ENCODE measurements around the gene NRIP1. TPM values are rescaled to one million over a fixed set of nuclear protein-coding genes. Genes with fewer than 3 reads are reported as not detected.

Gene NRIP1
- total and polyA plus RNA-seq, 10 of the 15 experiments (the other 5 are each of a cell fraction or from before 2014, with no cell fraction given) = 2.9 to 26.1 (median 9.3) TPM

DNA sequence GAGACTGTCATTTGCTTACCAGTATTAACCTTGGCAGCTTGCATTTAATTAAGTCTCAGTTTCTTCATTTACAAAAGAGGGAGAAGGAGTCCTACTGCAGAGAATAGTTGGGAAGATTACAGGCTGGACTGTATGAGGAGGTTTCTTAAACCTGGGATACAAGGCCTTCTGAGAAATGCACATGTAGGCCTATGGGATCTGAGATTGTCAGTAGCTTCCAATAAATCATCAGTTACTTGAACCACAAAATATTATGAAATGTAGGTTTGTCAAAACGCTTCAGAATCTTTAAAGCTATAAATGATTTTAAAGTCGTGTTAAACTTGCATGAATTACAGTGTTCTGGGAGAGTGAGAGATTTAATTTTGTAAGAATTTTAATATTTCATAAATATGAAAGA lies 69.6 kb downstream of the NRIP1 start:
- POLR2A ChIA-PET = no interaction called here
- Histone ChIP-seq H3K27ac (ENCODE audit: control insufficient read depth, insufficient read depth) (no peak overlapping the region), H2AFZ (ENCODE audit: control insufficient read depth, low read depth, low read length) (no peak overlapping the region), H3K9me3 (replicated peaks; ENCODE audit: control insufficient read depth, insufficient read depth, low read length) (no peaks in the 10 kb centered on the region), H3K4me2 (ENCODE audit: control insufficient read depth, insufficient read depth) (no peak overlapping the region), H3K9ac (ENCODE audit: control insufficient read depth, insufficient read depth, low read length) (no peak overlapping the region), H3K36me3 (ENCODE audit: control insufficient read depth in 2 of 2, insufficient read depth in 2 of 2, low read length in 1 of 2) (peaks cover 0 to 5% of the 10 kb centered on the region in 2 experiments; a peak in 1 of 4 replicates), H3K27me3 (replicated peaks in 1 of 2; ENCODE audit: control insufficient read depth in 2 of 2, insufficient read depth in 2 of 2, low read length in 1 of 2) (no peaks in the 10 kb centered on the region), H4K20me1 (ENCODE audit: control insufficient read depth, insufficient read depth) (no peaks in the 10 kb centered on the region; the same call in 1 of the 2 replicates), H3K4me1 (ENCODE audit: control insufficient read depth, insufficient read depth, low read length) (no peaks in the 10 kb centered on the region), H3K79me2 (ENCODE audit: control insufficient read depth, insufficient read depth, low read length) (no peaks in the 10 kb centered on the region; the same call in 1 of the 2 replicates), H3K4me3 (no peak overlapping the region)
- no peak for FAIRE-seq
- 0% methylated on average over 2 of the region's 2 CpGs for WGBS (ENCODE audit: insufficient coverage, insufficient replicate concordance, low lambda C conversion rate, missing lambda C conversion rate)
- CTCF ChIA-PET = interaction anchor here (1.1 kb wide), 1 partner anchor 14 kb away, joined by 3 read pairs; no protein-coding TSS in a partner anchor
- BruUV-seq (replicated peaks) = no TSS peak
- SMC1A ChIA-PET (ENCODE audit: uncharacterized antibody, unreplicated experiment) = interaction anchor here (0.6 to 1.8 kb wide), 2 partner anchors 12 to 22 kb away, joined by 4 to 5 read pairs; no protein-coding TSS in a partner anchor
- ATAC-seq = no peak
- RAD21 ChIA-PET (ENCODE audit: unreplicated experiment) = no interaction called here
- intact Hi-C loops (cut with micrococcal nuclease; ENCODE audit: unreplicated experiment) = no loop called here
- DNase-seq (ENCODE audit: low read depth, low spot score) = no peak
- in situ Hi-C loops (cut with MboI) = no loop called here
- TF ChIP-seq SUZ12 (IDR thresholded peaks at IDR 0.05; ENCODE audit: unreplicated experiment) (no peak), SMC3 (IDR thresholded peaks at IDR 0.05; ENCODE audit: borderline replicate concordance, low read length) (no peak), HDGF (IDR thresholded peaks at IDR 0.05) (no peak), RUNX3 (IDR thresholded peaks at IDR 0.05; ENCODE audit: low read length) (no peak), ZNF274 (IDR thresholded peaks at IDR 0.05; ENCODE audit: insufficient read depth, insufficient read length) (no peak), NFXL1 (IDR thresholded peaks at IDR 0.05; ENCODE audit: borderline replicate concordance) (no peak), IKZF2 (IDR thresholded peaks at IDR 0.05) (no peak), FOXM1 (IDR thresholded peaks at IDR 0.05; ENCODE audit: low read depth, low read length) (no peak), POLR2AphosphoS5 (IDR thresholded peaks at IDR 0.05; ENCODE audit: low read length) (no peak), RELA (IDR thresholded peaks at IDR 0.05; ENCODE audit: borderline replicate concordance, partially characterized antibody) (no peak)
- TF ChIP-seq, protein P1, sequence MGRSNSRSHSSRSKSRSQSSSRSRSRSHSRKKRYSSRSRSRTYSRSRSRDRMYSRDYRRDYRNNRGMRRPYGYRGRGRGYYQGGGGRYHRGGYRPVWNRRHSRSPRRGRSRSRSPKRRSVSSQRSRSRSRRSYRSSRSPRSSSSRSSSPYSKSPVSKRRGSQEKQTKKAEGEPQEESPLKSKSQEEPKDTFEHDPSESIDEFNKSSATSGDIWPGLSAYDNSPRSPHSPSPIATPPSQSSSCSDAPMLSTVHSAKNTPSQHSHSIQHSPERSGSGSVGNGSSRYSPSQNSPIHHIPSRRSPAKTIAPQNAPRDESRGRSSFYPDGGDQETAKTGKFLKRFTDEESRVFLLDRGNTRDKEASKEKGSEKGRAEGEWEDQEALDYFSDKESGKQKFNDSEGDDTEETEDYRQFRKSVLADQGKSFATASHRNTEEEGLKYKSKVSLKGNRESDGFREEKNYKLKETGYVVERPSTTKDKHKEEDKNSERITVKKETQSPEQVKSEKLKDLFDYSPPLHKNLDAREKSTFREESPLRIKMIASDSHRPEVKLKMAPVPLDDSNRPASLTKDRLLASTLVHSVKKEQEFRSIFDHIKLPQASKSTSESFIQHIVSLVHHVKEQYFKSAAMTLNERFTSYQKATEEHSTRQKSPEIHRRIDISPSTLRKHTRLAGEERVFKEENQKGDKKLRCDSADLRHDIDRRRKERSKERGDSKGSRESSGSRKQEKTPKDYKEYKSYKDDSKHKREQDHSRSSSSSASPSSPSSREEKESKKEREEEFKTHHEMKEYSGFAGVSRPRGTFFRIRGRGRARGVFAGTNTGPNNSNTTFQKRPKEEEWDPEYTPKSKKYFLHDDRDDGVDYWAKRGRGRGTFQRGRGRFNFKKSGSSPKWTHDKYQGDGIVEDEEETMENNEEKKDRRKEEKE (IDR thresholded peaks at IDR 0.05) = no peak
- TF ChIP-seq, protein P2, sequence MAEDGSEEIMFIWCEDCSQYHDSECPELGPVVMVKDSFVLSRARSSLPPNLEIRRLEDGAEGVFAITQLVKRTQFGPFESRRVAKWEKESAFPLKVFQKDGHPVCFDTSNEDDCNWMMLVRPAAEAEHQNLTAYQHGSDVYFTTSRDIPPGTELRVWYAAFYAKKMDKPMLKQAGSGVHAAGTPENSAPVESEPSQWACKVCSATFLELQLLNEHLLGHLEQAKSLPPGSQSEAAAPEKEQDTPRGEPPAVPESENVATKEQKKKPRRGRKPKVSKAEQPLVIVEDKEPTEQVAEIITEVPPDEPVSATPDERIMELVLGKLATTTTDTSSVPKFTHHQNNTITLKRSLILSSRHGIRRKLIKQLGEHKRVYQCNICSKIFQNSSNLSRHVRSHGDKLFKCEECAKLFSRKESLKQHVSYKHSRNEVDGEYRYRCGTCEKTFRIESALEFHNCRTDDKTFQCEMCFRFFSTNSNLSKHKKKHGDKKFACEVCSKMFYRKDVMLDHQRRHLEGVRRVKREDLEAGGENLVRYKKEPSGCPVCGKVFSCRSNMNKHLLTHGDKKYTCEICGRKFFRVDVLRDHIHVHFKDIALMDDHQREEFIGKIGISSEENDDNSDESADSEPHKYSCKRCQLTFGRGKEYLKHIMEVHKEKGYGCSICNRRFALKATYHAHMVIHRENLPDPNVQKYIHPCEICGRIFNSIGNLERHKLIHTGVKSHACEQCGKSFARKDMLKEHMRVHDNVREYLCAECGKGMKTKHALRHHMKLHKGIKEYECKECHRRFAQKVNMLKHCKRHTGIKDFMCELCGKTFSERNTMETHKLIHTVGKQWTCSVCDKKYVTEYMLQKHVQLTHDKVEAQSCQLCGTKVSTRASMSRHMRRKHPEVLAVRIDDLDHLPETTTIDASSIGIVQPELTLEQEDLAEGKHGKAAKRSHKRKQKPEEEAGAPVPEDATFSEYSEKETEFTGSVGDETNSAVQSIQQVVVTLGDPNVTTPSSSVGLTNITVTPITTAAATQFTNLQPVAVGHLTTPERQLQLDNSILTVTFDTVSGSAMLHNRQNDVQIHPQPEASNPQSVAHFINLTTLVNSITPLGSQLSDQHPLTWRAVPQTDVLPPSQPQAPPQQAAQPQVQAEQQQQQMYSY (CRISPR knock-in tag; IDR thresholded peaks at IDR 0.05) = no peak
- TF ChIP-seq, protein P3, sequence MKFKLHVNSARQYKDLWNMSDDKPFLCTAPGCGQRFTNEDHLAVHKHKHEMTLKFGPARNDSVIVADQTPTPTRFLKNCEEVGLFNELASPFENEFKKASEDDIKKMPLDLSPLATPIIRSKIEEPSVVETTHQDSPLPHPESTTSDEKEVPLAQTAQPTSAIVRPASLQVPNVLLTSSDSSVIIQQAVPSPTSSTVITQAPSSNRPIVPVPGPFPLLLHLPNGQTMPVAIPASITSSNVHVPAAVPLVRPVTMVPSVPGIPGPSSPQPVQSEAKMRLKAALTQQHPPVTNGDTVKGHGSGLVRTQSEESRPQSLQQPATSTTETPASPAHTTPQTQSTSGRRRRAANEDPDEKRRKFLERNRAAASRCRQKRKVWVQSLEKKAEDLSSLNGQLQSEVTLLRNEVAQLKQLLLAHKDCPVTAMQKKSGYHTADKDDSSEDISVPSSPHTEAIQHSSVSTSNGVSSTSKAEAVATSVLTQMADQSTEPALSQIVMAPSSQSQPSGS (IDR thresholded peaks at IDR 0.05; ENCODE audit: low read length) = no peak
- TF ChIP-seq, protein P4, sequence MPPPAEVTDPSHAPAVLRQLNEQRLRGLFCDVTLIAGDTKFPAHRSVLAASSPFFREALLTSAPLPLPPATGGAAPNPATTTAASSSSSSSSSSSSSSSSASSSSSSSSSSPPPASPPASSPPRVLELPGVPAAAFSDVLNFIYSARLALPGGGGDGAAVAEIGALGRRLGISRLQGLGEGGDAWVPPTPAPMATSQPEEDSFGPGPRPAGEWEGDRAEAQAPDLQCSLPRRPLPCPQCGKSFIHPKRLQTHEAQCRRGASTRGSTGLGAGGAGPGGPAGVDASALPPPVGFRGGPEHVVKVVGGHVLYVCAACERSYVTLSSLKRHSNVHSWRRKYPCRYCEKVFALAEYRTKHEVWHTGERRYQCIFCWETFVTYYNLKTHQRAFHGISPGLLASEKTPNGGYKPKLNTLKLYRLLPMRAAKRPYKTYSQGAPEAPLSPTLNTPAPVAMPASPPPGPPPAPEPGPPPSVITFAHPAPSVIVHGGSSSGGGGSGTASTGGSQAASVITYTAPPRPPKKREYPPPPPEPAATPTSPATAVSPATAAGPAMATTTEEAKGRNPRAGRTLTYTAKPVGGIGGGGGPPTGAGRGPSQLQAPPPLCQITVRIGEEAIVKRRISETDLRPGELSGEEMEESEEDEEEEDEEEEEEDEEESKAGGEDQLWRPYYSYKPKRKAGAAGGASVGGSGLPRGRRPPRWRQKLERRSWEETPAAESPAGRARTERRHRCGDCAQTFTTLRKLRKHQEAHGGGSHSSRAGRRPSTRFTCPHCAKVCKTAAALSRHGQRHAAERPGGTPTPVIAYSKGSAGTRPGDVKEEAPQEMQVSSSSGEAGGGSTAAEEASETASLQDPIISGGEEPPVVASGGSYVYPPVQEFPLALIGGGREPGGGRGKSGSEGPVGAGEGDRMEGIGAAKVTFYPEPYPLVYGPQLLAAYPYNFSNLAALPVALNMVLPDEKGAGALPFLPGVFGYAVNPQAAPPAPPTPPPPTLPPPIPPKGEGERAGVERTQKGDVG (CRISPR knock-in tag; IDR thresholded peaks at IDR 0.05) = no peak

Measured in GM12878 (cell line).